ENCODE measurements around the gene ATP13A2.

The ATP13A2 gene

GRCh38 chr1:16998589-16998988 is 13.1 kb downstream of the ATP13A2 start:
- no peak for DNase-seq

DNA sequence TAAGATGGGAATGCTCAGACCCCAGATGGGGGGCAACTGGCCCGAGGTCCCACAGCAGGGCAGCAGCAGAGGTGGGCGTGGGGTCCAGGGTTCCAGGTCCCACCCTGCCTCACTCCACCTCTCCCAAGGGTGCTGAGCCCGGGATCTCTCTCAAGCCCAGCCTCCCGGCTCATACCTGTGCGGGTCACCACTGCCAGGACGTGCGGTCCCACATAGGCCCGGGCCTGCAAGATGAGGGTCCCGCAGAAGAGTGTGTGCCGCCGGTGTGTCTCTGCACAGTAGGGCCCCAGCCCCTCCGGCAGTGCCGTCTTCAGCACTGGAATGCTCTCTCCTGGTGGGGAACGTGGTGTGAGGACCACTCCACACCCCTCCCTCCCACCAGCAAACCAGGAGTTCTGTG is 14.9 kb downstream of the ATP13A2 start:
- no peak for DNase-seq

- DNase-seq = no peak
Observed at GRCh38 chr1:16993521-16994038, 18.1 kb downstream of the ATP13A2 start.

DNA sequence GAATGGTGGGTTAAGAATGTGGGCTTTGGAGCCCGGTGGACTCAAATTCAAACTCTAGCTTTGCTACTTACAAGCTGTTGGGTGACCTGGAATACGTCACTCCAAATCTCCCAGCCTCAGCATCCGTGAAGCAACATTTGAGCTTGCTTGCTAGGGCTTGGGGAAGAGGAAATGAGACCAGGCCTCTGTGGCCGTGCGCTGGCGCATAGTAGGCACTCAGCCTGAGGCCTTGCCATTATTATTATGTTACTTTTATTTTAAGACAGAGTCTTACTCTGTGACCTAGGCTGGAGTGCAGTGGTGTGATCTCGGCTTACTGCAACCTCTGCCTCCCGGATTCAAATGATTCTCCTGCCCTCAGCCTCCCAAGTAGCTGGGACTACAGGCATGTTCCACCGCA is 19.1 kb downstream of the ATP13A2 start:
- no peak for DNase-seq

- no peak for DNase-seq
Observed at GRCh38 chr1:16992102-16992501, 19.6 kb downstream of the ATP13A2 start.

GRCh38 chr1:16991571-16991970 is 20.2 kb downstream of the ATP13A2 start:
- no peak for DNase-seq

GRCh38 chr1:16989676-16990391 is 21.9 kb downstream of the ATP13A2 start:
- no peak for DNase-seq

- DNase-seq = no peak
Observed at GRCh38 chr1:16988210-16988609, 23.5 kb downstream of the ATP13A2 start.

GRCh38 chr1:16986962-16987361 is 24.8 kb downstream of the ATP13A2 start:
- no peak for DNase-seq

DNA sequence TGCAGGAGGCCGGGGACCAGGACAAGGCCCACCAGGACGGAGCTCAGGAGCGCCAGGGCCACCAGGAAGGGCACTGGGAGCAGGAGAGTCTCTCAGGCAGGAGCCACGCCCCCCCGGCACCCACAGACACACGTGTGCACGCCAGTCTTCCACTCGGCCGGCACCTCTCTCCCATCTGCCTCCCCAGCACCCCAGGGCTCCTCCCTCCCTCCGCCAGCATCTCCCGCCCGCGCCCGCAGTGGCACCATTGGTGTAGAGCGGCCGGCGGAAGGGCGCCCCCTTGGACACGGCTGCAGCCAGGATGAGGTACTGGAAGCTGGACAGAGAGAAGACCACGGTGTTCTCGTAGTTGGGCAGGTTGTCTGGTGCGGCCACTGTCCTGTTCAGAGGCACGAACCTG is 25.2 kb downstream of the ATP13A2 start:
- DNase-seq = no peak

DNA sequence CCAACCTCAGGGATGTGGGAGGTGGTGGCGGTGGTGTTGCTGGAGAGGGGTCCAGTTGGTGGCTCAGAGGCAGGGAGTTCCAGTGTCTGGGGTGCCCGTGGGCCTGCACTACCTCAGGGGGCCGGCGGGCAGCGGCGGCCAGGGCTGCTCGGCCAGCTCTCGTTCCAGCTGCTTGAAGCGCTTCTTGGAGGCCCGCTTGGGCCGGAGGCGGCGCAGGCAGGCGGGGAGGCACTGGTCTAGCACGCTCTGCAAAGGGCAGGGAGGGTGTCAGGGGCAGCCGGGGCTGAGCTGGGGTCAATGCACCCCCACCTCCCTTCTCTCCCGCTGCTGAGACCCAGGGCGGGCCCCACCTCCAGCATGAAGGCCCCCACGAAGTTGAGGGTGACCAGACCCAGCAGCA is 25.6 kb downstream of the ATP13A2 start:
- no peak for DNase-seq

DNA sequence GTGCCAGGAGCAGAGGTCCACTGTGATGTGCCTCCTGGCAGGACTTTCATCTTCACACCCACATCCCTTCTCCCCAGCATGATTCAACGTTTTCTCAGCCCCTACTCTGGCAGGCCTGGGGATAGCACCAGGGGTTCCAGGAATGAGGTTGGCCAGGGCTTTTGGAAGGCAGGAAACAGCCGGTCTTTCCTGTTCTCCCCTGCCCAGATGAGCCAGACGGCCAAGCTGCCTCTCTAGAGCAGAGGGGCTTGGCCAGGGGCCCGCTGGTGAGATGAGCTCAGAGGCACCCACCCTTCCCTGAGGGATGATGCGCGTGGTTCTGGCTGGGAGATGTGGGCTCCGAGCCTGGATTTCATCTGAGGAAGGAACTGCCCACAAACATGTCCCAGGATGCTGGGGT is 27.0 kb downstream of the ATP13A2 start:
- no peak for DNase-seq

GRCh38 chr1:16983649-16984048 is 28.1 kb downstream of the ATP13A2 start:
- DNase-seq = no peak

DNA sequence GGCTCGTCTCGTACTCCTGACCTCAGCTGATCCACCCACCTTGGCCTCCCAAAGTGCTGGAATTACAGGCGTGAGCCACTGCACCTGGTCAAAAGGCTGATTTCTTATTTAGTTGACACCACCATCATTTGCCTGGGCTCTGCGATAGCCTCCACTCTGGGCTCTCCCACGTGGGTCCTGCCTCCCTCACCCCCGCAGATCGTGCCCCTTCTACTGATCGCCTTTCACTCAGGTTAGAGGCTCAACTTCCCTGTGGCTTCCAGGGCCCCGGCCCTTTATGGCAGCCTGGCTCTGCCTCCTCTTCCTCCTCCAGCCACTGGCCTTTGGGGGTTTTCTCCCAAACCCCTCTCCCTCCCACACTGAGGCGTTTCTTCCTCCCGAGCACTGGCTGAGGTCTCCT is 28.8 kb downstream of the ATP13A2 start:
- no peak for DNase-seq

DNA sequence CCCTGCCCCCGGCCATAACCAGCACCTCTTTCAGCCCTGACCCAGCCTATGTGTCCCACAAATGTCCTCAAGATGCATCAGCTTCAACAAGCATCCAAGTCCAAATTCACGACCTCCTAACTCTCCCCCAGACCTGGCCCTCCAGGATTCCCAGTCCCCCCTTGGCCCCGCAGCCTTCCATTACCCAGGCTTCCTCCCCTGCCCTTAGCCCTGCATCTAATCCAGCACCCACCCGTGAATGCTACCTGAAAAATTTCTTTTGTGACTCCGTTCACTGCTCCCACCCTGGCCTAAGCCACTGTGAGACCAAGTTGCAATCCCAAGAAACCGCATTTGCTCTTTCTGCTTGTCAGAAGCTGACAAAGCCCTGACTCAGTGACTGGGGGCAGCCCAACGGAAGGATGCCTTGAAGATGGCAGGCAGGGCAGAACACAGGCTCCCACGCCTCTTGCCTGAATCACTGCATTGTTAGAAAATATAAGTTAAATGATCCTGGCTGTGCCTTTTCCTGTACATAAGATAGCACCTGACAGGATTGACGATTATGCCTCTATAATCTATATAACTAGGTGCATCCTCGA is 30.4 kb downstream of the ATP13A2 start:
- no peak for DNase-seq

- DNase-seq = no peak
Observed at GRCh38 chr1:16980473-16981268, 31.1 kb downstream of the ATP13A2 start, which contains the start of gene MFAP2. MFAP2 (minus strand) TSS chr1:16980620; CDS start chr1:16978273, 2,347 bp downstream.

DNA sequence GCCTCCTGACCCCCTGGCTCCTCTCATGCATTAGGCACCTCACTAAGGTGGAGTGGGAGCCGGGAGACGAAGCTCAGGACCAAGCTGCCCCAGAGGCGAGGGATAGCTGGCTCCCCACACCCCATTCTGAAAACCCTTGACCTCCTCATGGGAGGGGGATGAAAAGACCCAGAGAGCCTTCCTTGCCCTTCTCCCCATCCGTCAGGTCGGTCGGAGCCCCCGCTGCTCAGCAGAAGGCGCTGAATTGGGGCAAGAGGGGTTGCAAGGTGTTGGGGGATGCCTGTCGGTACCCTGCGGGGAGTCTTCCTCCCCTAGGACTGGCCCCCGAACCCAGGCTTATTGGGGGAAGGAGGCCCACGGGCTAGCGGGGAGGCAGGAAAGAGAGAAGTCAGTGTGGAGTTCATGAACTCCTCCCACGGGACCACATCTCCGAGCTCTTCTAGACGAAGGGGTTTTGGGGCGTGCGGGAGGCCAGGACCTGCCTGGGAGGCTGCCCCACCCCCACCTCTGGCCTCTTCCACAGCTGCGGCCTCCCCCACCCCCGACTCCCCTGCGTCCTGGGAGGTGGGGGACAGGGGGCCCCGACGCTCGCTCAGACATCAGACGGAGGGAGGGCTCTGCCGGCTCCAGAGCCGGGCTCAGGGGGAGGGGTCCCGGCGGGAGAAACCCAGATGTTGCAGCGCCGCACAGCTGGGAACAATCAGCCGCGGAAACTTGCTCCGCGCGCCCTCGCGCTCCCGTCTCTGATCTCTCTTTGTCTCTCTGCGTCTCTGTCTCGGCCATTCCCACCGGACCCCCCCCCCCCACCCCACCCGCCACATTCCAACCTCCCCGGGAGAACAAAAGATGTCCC is 32.0 kb downstream of the ATP13A2 start:
- no peak for DNase-seq

DNA sequence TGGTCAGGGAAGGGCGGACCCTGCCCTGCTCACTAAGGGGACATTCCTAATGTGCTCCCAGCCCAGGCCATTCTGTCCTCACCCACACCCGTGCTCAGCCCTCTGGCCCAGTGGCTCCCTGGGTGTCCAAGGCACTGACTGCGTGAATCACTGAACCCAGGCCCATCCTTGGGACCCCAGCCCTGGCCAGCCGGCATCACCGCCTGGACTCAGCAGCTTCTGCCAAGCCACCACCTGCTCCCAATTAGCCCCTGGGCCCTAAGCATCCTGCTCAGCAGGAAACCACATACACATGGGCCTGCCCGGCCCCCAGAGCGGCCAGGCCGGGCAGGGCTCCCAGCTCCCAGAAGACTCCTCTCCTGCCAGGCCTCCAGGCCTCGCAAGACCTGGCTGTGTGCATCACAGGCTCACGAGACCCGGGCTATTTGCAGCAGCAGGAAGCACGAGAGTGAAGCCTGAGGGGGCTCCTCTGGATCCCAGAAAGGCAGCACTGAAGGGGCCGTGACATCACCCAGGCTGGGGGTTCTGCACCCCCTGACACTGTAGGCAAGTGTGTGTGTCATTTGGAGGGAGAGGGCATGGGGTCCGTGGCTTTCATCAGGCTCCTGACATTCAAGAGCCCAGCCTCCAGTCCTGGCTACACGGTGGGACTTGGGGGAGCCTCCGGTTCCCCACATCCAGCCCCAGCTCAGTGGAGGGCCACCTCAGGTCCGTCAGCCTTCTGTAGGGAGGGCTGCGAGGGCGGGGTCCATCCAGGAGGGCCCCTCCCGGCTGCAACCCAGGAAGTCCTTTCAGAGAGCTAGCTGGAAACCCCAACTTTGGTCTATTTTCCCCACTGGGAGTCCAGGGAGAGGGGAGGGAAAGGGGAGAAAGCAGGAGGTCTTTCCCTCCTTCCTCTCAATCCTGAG is 32.9 kb downstream of the ATP13A2 start:
- no peak for DNase-seq

- no peak for DNase-seq
Observed at GRCh38 chr1:16978139-16978538, 33.6 kb downstream of the ATP13A2 start.

DNA sequence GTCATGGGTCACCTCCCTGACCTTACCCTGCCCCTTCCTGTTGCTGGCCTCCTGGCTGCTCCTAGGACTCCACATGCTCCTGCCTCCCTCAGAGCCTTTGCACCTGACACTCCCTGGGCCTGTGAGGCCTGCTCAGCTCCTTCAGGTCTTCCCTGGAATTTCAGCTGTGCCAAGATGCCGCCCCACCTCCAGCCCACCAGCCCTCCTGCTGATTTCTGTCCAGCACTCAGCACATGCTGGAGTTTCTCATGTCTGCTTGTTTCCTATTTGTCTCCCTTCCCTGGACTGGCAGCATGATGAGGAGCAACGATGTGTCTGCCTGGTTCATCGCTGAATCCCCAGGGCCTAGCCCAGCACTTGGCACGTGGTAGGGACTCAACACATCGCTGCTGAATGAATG is 34.4 kb downstream of the ATP13A2 start:
- no peak for DNase-seq

DNA sequence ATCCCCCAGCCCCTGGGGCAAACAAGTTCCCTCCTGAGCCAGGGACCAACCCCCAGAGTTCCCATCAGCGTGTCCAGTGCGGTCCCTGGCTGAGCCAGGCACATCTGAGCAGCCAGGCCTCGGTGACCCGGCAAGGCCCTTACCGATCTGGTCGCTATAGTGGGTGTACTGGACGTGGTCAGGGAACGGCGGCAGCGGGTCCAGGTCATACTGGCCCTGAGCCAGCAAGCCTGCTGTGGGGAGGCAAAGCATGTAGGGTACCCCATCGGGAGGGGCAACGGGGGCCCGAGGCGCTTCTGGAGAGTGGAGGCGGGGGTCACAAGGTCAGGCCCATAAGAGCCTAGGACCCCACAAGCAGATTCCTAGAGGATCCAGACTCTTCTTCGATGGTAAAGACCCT is 34.8 kb downstream of the ATP13A2 start:
- DNase-seq = no peak

DNA sequence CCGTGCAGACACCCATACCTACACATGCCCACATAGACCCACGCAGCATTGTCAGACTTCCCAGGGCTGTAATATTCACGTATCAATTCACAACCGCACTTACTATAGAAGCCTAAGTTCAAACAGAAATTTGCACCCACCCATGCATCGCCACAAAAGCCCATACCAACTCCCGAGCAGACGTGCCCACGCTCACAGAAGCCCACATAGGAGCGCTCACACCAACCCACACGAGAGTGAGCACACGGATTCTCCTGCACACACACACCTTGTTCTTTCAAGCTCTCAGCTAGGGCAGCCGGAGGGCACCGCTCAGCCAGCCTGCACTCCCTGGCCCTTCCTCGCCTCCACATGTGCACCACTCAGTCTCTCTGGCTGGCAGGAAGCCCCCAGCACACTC is 35.9 kb downstream of the ATP13A2 start:
- DNase-seq = no peak

Data from DMS79 (cell line).